Brain microvascular endothelial cell (primary cell): Measurements from ENCODE around the gene NACAD.

Experiments
- DNase-seq: peaks from one replicate; pipeline ENCODE4 v3.0.0-alpha.2; 2020
- H3K27ac ChIP-seq: fragments of 250-450 bp; sonication (Bioruptor Pico); 2 replicates; pipeline ENCODE4 v1.5.1; 2020; ENCODE audit warnings: mild to moderate bottlenecking, moderate library complexity
- H3K27me3 ChIP-seq: fragments of 250-450 bp; sonication (Bioruptor Pico); replicated peaks from 2 replicates; pipeline ENCODE4 v1.5.1; 2020; ENCODE audit warnings: mild to moderate bottlenecking
- H3K36me3 ChIP-seq: fragments of 250-450 bp; sonication (Bioruptor Pico); replicated peaks from 2 replicates; pipeline ENCODE4 v1.5.1; 2020; ENCODE audit warnings: mild to moderate bottlenecking
- H3K4me3 ChIP-seq: 2 replicates; pipeline ENCODE4 v1.5.1; 2011; ENCODE audit warnings: low read depth, mild to moderate bottlenecking, control low read depth, low read length, moderate library complexity
- CTCF ChIP-seq: IDR thresholded peaks from 2 replicates; pipeline ENCODE4 v1.5.1; 2011; ENCODE audit warnings: low read depth, mild to moderate bottlenecking, moderate library complexity, low read length, control low read depth, inconsistent platforms; ENCODE audit errors: missing control alignments
- in situ Hi-C: cut with HindIII; loops from 2 replicates; pipeline ENCODE4 v1.10.0; 2017; ENCODE audit warnings: low sequenced_read_pairs, low pct_ligation_motif_present

The NACAD gene

GRCh38 chr7:45105588-45106188 lies 16.9 kb upstream of the NACAD start:
- no peak for DNase-seq
- TF ChIP-seq CTCF: no peak
- H3K36me3 ChIP-seq: peaks cover 83% of the 10 kb centered on the region
- in situ Hi-C loops: no loop called here
- no peak overlapping the region for H3K4me3 ChIP-seq
- H3K27me3 ChIP-seq: no peaks in the 10 kb centered on the region
- no peak overlapping the region for H3K27ac ChIP-seq

DNA sequence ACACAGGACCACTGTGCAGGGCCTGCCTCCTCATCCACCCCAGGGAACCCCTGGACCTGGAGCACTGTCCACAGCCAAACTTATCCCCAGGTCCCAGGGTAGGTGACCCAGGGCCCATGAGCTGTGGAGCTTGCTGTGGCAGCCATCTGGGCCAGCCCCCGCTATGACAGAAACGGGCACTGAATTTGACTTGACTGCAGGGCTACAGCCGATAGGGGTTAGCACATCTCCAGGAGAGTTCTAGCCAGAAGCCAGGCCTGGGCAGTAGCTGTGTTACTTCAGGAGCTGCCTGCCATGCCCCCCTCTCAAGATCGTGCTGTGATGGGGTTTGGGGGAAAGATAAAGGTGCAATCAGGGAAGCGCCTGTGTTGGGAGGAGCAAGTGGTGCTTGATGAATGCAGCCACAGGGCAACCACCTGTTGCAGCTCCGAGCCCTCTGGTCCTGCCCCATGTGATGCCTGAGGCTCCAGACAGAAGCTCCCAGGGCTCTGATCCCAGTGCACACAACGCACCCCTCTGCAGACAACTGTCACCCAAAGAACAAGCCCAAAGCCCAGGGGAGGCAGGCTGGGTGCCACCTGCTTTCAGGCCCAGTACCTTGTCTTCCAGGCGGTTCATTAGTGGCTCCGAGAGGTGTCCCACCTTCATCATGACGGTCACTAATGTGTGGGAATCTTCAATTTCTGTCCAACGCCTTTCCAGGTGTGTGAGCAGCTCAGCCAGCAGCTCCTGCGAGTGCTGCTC lies 16.2 kb upstream of the NACAD start:
- Histone ChIP-seq H3K4me3 (no peak overlapping the region), H3K27me3 (no peaks in the 10 kb centered on the region), H3K36me3 (peaks cover 89% of the 10 kb centered on the region), H3K27ac (no peak overlapping the region)
- TF ChIP-seq CTCF: no peak
- no peak for DNase-seq
- in situ Hi-C loops: no loop called here

- DNase-seq: no peak
- TF ChIP-seq CTCF: no peak
- peaks cover 98% of the 10 kb centered on the region for H3K36me3 ChIP-seq
- no peak overlapping the region for H3K4me3 ChIP-seq
- no peaks in the 10 kb centered on the region for H3K27me3 ChIP-seq
- no peak overlapping the region for H3K27ac ChIP-seq
- in situ Hi-C loops: no loop called here
Observed at GRCh38 chr7:45103958-45104843, 15.4 kb upstream of the NACAD start.

DNA sequence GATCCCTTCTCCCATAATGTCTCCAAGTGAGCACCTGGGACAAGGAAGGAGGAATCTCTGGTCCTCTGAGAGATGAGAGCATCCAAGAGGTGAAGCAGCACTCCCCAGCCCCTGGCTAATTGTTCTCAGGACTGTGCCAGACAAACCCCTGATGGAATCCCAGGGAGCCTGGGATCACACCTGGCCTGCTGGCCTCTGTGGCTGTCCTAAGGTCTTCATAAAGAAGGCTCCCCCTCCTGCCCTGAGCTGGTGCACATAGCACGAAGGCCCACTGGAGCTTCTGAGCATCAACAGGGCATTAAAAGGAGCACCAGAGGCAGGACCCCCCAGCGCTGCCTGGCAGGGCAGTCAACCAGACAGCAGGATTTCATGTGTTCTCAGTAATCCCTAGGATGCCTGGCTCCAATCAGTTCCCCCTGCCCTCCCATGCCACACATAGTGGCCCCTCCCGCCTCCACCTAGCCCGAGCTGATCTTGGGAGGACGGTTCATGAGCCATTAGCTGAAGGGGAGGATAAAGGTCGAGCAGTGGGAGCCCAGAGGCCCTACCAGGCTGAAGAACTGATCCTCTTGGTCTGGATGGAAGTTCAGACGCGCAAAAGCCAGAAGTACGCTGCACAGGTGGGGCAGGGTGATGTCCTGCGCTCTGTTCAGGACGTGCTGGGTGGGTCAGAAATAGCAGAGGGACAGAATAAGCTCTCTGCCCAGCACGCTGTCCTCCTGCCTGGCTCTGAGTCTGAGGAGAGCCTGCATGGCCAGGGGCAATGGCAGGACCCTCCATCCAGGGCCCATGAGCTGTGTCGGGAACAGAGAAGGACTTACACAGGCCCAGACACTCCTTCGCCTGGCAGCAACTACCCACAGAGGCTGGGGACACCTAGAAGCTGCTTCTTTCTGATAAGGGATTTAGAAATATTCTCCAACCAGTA lies 14.3 kb upstream of the NACAD start:
- H3K27ac ChIP-seq: no peak overlapping the region
- DNase-seq: no peak
- H3K4me3 ChIP-seq: no peak overlapping the region
- H3K36me3 ChIP-seq: peaks cover 90% of the 10 kb centered on the region
- no peaks in the 10 kb centered on the region for H3K27me3 ChIP-seq
- TF ChIP-seq CTCF: no peak
- in situ Hi-C loops: no loop called here

GRCh38 chr7:45101748-45102147 lies 13.0 kb upstream of the NACAD start:
- Histone ChIP-seq H3K4me3 (no peak overlapping the region), H3K27ac (no peak overlapping the region), H3K27me3 (no peaks in the 10 kb centered on the region), H3K36me3 (peaks cover 79% of the 10 kb centered on the region)
- no peak for TF ChIP-seq CTCF
- in situ Hi-C loops: no loop called here
- no peak for DNase-seq
